IMR-90 (cell line): ENCODE measurements around the gene CRY2. TPM values are rescaled to one million over a fixed set of nuclear protein-coding genes. Genes with fewer than 3 reads are reported as not detected.

Source experiments
- ATAC-seq: fragments of 200-7000 bp; cut with Tn5 transposase; 2 replicates; pipeline ENCODE4 v1.9.1; 2020; ENCODE audit warnings: low read depth, mild to moderate bottlenecking, moderate library complexity
- BruUV-seq: library from RNA; stranded (reverse); fragments of 400-500 nt; replicated peaks from 2 replicates; lab custom pipeline; 2021; lab: Mats Ljungman, UMichigan
- CTCF ChIA-PET: fragments of 300-600 bp; formaldehyde crosslinking; extraction: SDS; loops from one replicate; lab custom pipeline; 2021; ENCODE audit warnings: antibody characterized with exemption; lab: Yijun Ruan, JAX
- POLR2A ChIA-PET: fragments of 300-600 bp; sonication (Branson Sonifier 250); formaldehyde crosslinking; loops from one replicate; lab custom pipeline; 2022; ENCODE audit warnings: antibody characterized with exemption; ENCODE audit not compliant: unreplicated experiment; lab: Charles Lee
- DNase-seq: peaks from one replicate; pipeline ENCODE4 v3.0.0; 2013
- H2AFZ ChIP-seq: replicated peaks from 2 replicates; pipeline ENCODE3; 2013; ENCODE audit warnings: low read length, mild to moderate bottlenecking; ENCODE audit not compliant: poor library complexity
- H2AK5ac ChIP-seq: 2 replicates; pipeline ENCODE4 v1.6.1; 2013; ENCODE audit warnings: low read depth, low read length, inconsistent platforms
- H2AK9ac ChIP-seq: replicated peaks from 2 replicates; pipeline ENCODE3; 2013; ENCODE audit warnings: mild to moderate bottlenecking, low read depth, low read length, moderate library complexity; ENCODE audit not compliant: poor library complexity
- H2BK120ac ChIP-seq: 2 replicates; pipeline ENCODE4 v1.6.1; 2013; ENCODE audit warnings: low read depth, low read length, inconsistent platforms
- H2BK15ac ChIP-seq: 3 replicates; pipeline ENCODE4 v1.6.1; 2013; ENCODE audit warnings: low read depth, low read length, inconsistent platforms
- H2BK20ac ChIP-seq: 2 replicates; pipeline ENCODE4 v1.6.1; 2013; ENCODE audit warnings: low read depth, mild to moderate bottlenecking, inconsistent platforms, low read length, moderate library complexity
- H2BK5ac ChIP-seq: 2 replicates; pipeline ENCODE4 v1.6.1; 2013; ENCODE audit warnings: mild to moderate bottlenecking, low read depth, low read length, inconsistent platforms; ENCODE audit not compliant: poor library complexity, severe bottlenecking
- H3K14ac ChIP-seq: replicated peaks from 2 replicates; pipeline ENCODE4 v1.6.1; 2013; ENCODE audit warnings: low read depth, low read length, inconsistent platforms
- H3K18ac ChIP-seq: 2 replicates; pipeline ENCODE4 v1.6.1; 2013; ENCODE audit warnings: low read depth, low read length, control low read depth
- H3K23ac ChIP-seq: 2 replicates; pipeline ENCODE4 v1.6.1; 2013; ENCODE audit warnings: low read depth, low read length, inconsistent platforms
- H3K27ac ChIP-seq: 2 replicates; pipeline ENCODE4 v1.5.1; 2013; ENCODE audit warnings: mild to moderate bottlenecking, control low read depth, low read length; ENCODE audit not compliant: insufficient read depth
- H3K27me3 ChIP-seq: 2 replicates; pipeline ENCODE4 v1.6.1; 2013; ENCODE audit warnings: low read length; ENCODE audit not compliant: control insufficient read depth, insufficient read depth
- H3K36me3 ChIP-seq: 2 replicates; pipeline ENCODE4 v1.6.1; 2013; ENCODE audit warnings: low read length, mixed read lengths; ENCODE audit not compliant: control insufficient read depth, insufficient read depth
- H3K4ac ChIP-seq: 2 replicates; pipeline ENCODE4 v1.6.1; 2013; ENCODE audit warnings: low read depth, low read length, inconsistent platforms
- H3K4me1 ChIP-seq: 2 replicates; pipeline ENCODE4 v1.6.1; 2013; ENCODE audit warnings: low read length, mixed read lengths; ENCODE audit not compliant: control insufficient read depth, insufficient read depth
- H3K4me2 ChIP-seq: 2 replicates; pipeline ENCODE4 v1.6.1; 2013; ENCODE audit warnings: low read depth, mild to moderate bottlenecking, control low read depth, low read length, moderate library complexity
- H3K4me3 ChIP-seq: 2 replicates; pipeline ENCODE4 v1.5.1; 2013; ENCODE audit warnings: low read depth, mild to moderate bottlenecking, control low read depth, low read length, moderate library complexity; ENCODE audit not compliant: insufficient read depth
- H3K56ac ChIP-seq: 2 replicates; pipeline ENCODE4 v1.6.1; 2013; ENCODE audit warnings: low read length, inconsistent platforms; ENCODE audit not compliant: insufficient read depth; ENCODE audit errors: extremely low read depth
- H3K79me1 ChIP-seq, 2 experiments: 2 replicates each; pipeline ENCODE4 v1.6.1; 2013; ENCODE audit warnings: low read length in 2 of 2, inconsistent platforms in 1 of 2, low read depth in 1 of 2
- H3K9ac ChIP-seq: 2 replicates; pipeline ENCODE4 v1.6.1; 2013; ENCODE audit warnings: low read depth, low read length, control low read depth
- H3K9me1 ChIP-seq: 2 replicates; pipeline ENCODE4 v1.6.1; 2013; ENCODE audit warnings: low read length, inconsistent platforms; ENCODE audit not compliant: insufficient read depth
- H3K9me3 ChIP-seq: 2 replicates; pipeline ENCODE4 v1.6.1; 2013; ENCODE audit warnings: low read length; ENCODE audit not compliant: control insufficient read depth, insufficient read depth
- H4K20me1 ChIP-seq: 2 replicates; pipeline ENCODE4 v1.6.1; 2013; ENCODE audit warnings: low read length, inconsistent platforms; ENCODE audit not compliant: insufficient read depth
- H4K5ac ChIP-seq: 2 replicates; pipeline ENCODE4 v1.6.1; 2013; ENCODE audit warnings: mild to moderate bottlenecking, low read depth, low read length, control low read depth
- H4K8ac ChIP-seq, 2 experiments: 2 replicates each; pipeline ENCODE4 v1.6.1; 2013; ENCODE audit warnings: low read depth in 2 of 2, low read length in 2 of 2, control low read depth in 1 of 2, inconsistent platforms in 1 of 2
- H4K91ac ChIP-seq: 2 replicates; pipeline ENCODE4 v1.6.1; 2013; ENCODE audit warnings: low read depth, low read length, inconsistent platforms; ENCODE audit not compliant: insufficient read depth
- BHLHE40 ChIP-seq: fragments of 150-350 bp; IDR thresholded peaks from 2 replicates; pipeline ENCODE4 v1.6.1; 2016; ENCODE audit warnings: mild to moderate bottlenecking, low read depth, low read length
- CEBPB ChIP-seq: IDR thresholded peaks from 2 replicates; pipeline ENCODE4 v1.6.1; 2012; ENCODE audit warnings: low read depth, low read length, improper control_type of control experiment
- CHD1 ChIP-seq: IDR thresholded peaks from 2 replicates; pipeline ENCODE4 v1.6.1; 2012; ENCODE audit warnings: low read depth, low read length, improper control_type of control experiment
- FOS ChIP-seq: fragments of 150-350 bp; IDR thresholded peaks from 2 replicates; pipeline ENCODE4 v1.6.1; 2016; ENCODE audit warnings: low read depth, low read length
- MAFK ChIP-seq: IDR thresholded peaks from 2 replicates; pipeline ENCODE4 v1.6.1; 2012; ENCODE audit warnings: low read depth, low read length, improper control_type of control experiment
- MAZ ChIP-seq: IDR thresholded peaks from 2 replicates; pipeline ENCODE4 v1.6.1; 2012; ENCODE audit warnings: low read depth, mild to moderate bottlenecking, low read length, improper control_type of control experiment, moderate library complexity, borderline replicate concordance
- MXI1 ChIP-seq: IDR thresholded peaks from 2 replicates; pipeline ENCODE4 v1.6.1; 2012; ENCODE audit warnings: low read depth, mild to moderate bottlenecking, low read length, moderate library complexity, borderline replicate concordance
- NFE2L2 ChIP-seq: fragments of 150-350 bp; IDR thresholded peaks from 2 replicates; pipeline ENCODE4 v1.6.1; 2016; ENCODE audit warnings: low read depth, mild to moderate bottlenecking, low read length
- POLR2A ChIP-seq: IDR thresholded peaks from 2 replicates; pipeline ENCODE4 v1.6.1; 2012; ENCODE audit warnings: mild to moderate bottlenecking, low read depth, low read length
- RAD21 ChIP-seq: IDR thresholded peaks from 2 replicates; pipeline ENCODE4 v1.6.1; 2012; ENCODE audit warnings: low read length, improper control_type of control experiment
- RCOR1 ChIP-seq: IDR thresholded peaks from 2 replicates; pipeline ENCODE4 v1.6.1; 2012; ENCODE audit warnings: mild to moderate bottlenecking, low read length, improper control_type of control experiment; ENCODE audit not compliant: insufficient replicate concordance
- RFX5 ChIP-seq: IDR thresholded peaks from 2 replicates; pipeline ENCODE4 v1.8.0; 2012; ENCODE audit warnings: low read depth, mild to moderate bottlenecking, low read length, moderate library complexity
- SMC3 ChIP-seq: fragments of 150-350 bp; IDR thresholded peaks from 2 replicates; pipeline ENCODE4 v1.6.1; 2016; ENCODE audit warnings: low read depth, mild to moderate bottlenecking, antibody characterized with exemption, low read length, moderate library complexity
- USF2 ChIP-seq: fragments of 150-350 bp; IDR thresholded peaks from 2 replicates; pipeline ENCODE4 v1.6.1; 2017; ENCODE audit warnings: mild to moderate bottlenecking, antibody characterized with exemption, low read length, low read depth
- WGBS, 2 experiments: methylation state at CpG; one replicate each; pipeline versions ENCODE4 v1.1.5 to v1.1.7; 2013; ENCODE audit warnings: missing lambda C conversion rate in 2 of 2; ENCODE audit not compliant: insufficient read length in 1 of 2; ENCODE audit errors: extremely low coverage in 2 of 2; 5-methylcytosine and 5-hydroxymethylcytosine counted together
- dilution Hi-C: fragments of 300-500 bp; cut with HindIII; formaldehyde crosslinking; loops from one replicate; pipeline ENCODE4 v1.14.3; 2018; ENCODE audit warnings: low sequenced_read_pairs; ENCODE audit not compliant: unreplicated experiment
- in situ Hi-C: fragments of 300-500 bp; cut with MboI; formaldehyde crosslinking; loops from 3 replicates; pipeline ENCODE4 v1.14.3; 2019; ENCODE audit warnings: low sequenced_read_pairs, inconsistent platforms, mixed read lengths
- intact Hi-C: fragments of 100-400 bp; cut with micrococcal nuclease; formaldehyde crosslinking; loops from 2 replicates; pipeline ENCODE4 v1.10.0; 2022
- polyA plus RNA-seq, 3 experiments: library from polyadenylated mRNA; depleted of rRNA; stranded (reverse); fragments of >200 nt; gene quantifications; 2 replicates each; pipeline ENCODE4 v1.2.3, GENCODE V29; 2012; ENCODE audit warnings: low replicate concordance in 1 of 3
- total RNA-seq: library from RNA; depleted of rRNA; stranded (reverse); fragments of >200 nt; gene quantifications from 2 replicates; pipeline ENCODE4 v1.2.3, GENCODE V29; 2012
- TF ChIP-seq, protein P1 (sequence below): conservative IDR thresholded peaks from 2 replicates; pipeline ENCODE4 v1.5.1; 2012; ENCODE audit warnings: mild to moderate bottlenecking, low read depth, low read length, improper control_type of control experiment
- TF ChIP-seq, protein P2 (sequence below): fragments of 150-350 bp; IDR thresholded peaks from 2 replicates; pipeline ENCODE4 v1.6.1; 2016; ENCODE audit warnings: low read depth, mild to moderate bottlenecking, low read length, moderate library complexity, borderline replicate concordance

CRY2 gene
- total and polyA plus RNA-seq, 2 of the 4 experiments (the other 2 are of a cell fraction) = 12.2 to 13.1 TPM

DNA sequence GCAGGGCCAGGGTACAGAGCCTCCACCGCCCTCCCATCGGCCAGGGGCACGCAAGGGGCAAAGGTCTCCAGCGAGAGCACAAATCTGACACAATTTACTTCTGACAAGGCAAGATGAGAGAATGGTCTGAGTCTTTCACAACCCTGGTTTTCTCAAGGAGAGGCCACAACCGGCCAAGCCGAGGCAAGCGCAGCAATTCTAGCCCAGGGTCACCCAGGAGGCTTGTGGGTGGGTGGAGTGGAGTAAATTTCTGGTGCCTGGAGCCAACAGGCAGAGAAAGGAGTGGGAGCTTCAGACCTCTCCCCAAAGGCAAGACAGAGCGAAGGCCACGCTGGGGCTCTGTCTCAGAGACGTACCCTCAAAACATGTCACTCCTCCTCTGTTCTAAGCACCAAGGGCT is 84.5 kb downstream of the CRY2 start:
- no peak for ATAC-seq
- H2BK120ac ChIP-seq = no peak overlapping the region
- H3K4me1 ChIP-seq = no peaks in the 10 kb centered on the region; the same call in 1 of the 2 replicates

More for the DNA sequence above, 84.5 kb downstream of the CRY2 start:
- H2BK15ac ChIP-seq = no peak overlapping the region
- H2BK20ac ChIP-seq = no peak overlapping the region
- intact Hi-C loops = no loop called here
- no peak overlapping the region for H3K4me2 ChIP-seq
- H3K4me3 ChIP-seq = no peak overlapping the region
- H2AFZ ChIP-seq = no peak overlapping the region
- no peak overlapping the region for H4K5ac ChIP-seq
- no peak overlapping the region for H3K14ac ChIP-seq
- no peak overlapping the region for H4K8ac ChIP-seq
- no peak overlapping the region for H4K91ac ChIP-seq
- H2BK5ac ChIP-seq = no peak overlapping the region
- H3K36me3 ChIP-seq = peaks cover 42% of the 10 kb centered on the region
- H2AK5ac ChIP-seq = no peak overlapping the region
- no peak overlapping the region for H3K27ac ChIP-seq
- H3K4ac ChIP-seq = no peak overlapping the region
- DNase-seq = no peak
- TF ChIP-seq RAD21 (no peak), USF2 (no peak), NFE2L2 (no peak), FOS (no peak), MAZ (no peak), RFX5 (no peak), BHLHE40 (no peak), SMC3 (no peak), CHD1 (no peak), POLR2A (no peak), MXI1 (no peak), RCOR1 (no peak), MAFK (no peak), CEBPB (no peak)
- TF ChIP-seq, protein P1, sequence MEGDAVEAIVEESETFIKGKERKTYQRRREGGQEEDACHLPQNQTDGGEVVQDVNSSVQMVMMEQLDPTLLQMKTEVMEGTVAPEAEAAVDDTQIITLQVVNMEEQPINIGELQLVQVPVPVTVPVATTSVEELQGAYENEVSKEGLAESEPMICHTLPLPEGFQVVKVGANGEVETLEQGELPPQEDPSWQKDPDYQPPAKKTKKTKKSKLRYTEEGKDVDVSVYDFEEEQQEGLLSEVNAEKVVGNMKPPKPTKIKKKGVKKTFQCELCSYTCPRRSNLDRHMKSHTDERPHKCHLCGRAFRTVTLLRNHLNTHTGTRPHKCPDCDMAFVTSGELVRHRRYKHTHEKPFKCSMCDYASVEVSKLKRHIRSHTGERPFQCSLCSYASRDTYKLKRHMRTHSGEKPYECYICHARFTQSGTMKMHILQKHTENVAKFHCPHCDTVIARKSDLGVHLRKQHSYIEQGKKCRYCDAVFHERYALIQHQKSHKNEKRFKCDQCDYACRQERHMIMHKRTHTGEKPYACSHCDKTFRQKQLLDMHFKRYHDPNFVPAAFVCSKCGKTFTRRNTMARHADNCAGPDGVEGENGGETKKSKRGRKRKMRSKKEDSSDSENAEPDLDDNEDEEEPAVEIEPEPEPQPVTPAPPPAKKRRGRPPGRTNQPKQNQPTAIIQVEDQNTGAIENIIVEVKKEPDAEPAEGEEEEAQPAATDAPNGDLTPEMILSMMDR = no peak
- TF ChIP-seq, protein P2, sequence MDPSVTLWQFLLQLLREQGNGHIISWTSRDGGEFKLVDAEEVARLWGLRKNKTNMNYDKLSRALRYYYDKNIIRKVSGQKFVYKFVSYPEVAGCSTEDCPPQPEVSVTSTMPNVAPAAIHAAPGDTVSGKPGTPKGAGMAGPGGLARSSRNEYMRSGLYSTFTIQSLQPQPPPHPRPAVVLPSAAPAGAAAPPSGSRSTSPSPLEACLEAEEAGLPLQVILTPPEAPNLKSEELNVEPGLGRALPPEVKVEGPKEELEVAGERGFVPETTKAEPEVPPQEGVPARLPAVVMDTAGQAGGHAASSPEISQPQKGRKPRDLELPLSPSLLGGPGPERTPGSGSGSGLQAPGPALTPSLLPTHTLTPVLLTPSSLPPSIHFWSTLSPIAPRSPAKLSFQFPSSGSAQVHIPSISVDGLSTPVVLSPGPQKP = no peak
- H3K9me3 ChIP-seq = no peaks in the 10 kb centered on the region
- 100% methylated on average over 4 of the region's 10 CpGs; no CpG with 5 or more reads in 1 of the 2 experiments for WGBS, 2 experiments
- H3K23ac ChIP-seq = no peak overlapping the region
- ChIA-PET POLR2A (no interaction called here), CTCF (no interaction called here)
- H3K79me1 ChIP-seq = no peaks in the 10 kb centered on the region
- no peaks in the 10 kb centered on the region for H3K9me1 ChIP-seq
- in situ Hi-C loops = no loop called here
- H3K18ac ChIP-seq = no peak overlapping the region
- BruUV-seq = no TSS peak
- H4K20me1 ChIP-seq = peaks cover 7% of the 10 kb centered on the region; the same call in 1 of the 2 replicates
- dilution Hi-C loops = no loop called here
- H2AK9ac ChIP-seq = no peak overlapping the region
- H3K27me3 ChIP-seq = peaks cover 2% of the 10 kb centered on the region; the same call in 1 of the 2 replicates
- no peak overlapping the region for H3K9ac ChIP-seq
- no peak overlapping the region for H3K56ac ChIP-seq
